DMS79 treated with DMSO at 0.1 percent for 48 hours (cell line): ENCODE data around the gene HP1BP3.

Experiments
- DNase-seq: peaks from one replicate; lab custom pipeline; 2025; lab: John Stamatoyannopoulos, UW

Gene HP1BP3

DNA sequence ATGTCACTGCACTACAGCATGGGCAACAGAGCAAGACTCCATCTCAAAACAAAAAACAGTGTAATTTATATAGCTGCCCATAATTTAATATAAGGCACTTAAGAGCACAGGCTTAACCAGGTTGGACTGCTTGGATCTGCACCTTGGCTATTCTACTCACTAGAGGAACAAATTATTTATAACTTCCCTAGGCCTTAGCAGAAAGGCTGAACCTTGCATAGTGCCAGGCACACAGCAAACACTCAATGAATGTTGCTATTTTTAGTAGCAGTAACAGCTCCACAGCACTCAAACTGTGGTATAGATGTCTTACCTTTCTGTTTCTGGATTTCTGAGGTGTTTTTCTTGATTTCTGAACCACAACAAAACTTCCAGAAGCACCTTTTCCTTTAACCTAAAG, 19.8 kb downstream of the HP1BP3 start:
- DNase-seq, result no peak

DNA sequence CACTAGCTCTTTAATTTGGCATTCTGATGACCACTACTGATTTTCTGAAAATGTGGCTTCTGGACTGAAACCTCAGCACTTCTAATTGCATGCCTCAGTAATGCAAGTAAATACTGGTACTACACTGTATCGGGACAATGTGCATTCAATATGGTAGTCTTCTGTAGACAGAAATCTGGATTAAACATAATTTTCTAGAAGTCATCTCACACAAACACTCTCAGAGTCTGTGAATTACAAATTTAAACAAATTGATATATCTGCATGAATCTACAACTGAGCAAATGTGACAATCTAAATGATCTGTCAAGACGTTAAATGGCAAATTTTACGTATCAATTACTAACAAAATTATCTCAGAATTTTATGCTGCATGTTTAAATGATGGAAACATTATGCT, 23.7 kb downstream of the HP1BP3 start:
- DNase-seq, result no peak

- no peak for DNase-seq
Observed at GRCh38 chr1:20760322-20760721, 26.8 kb downstream of the HP1BP3 start.

DNA sequence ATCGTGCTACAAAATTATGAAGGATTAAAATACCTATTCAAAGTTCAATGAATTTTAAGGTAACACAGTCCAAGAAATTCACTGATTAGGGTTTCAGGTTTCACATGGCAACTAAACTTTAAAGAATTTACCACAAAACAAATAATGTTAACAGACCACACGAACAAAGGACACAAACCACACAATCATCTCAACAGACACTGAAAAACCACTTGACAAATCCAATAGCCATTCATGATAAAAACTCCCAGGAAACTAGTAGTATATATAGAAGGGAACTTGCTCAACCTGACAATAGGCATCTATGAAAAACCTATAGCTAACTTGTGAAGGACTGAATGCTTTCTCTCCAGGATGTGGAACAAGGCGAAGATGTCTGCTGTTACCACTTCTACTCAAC, 33.5 kb downstream of the HP1BP3 start:
- DNase-seq, result peak; percentile 9

- no peak for DNase-seq
Observed at GRCh38 chr1:20751462-20751990, 35.6 kb downstream of the HP1BP3 start.

DNA sequence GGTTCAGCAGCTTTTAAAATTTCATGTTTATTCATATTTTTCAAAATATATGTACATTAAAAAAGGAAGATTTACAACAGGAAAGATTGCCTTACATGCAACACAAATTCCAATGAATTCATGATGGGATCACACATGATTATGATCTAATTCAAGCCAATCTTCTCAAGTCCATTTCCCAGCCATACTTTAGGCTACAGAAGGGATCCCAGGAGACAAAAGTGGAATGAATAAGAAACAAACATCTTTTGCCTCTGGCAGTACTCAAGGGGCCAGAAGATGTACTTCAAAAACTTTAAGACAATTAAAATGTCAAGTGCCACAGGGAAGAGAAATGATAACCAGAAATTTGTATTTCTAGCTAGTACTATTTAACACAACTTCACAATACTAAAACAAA, 44.4 kb downstream of the HP1BP3 start:
- no peak for DNase-seq

GRCh38 chr1:20740781-20741180, 46.3 kb downstream of the HP1BP3 start:
- no peak for DNase-seq

- DNase-seq, result no peak
Observed at GRCh38 chr1:20739225-20739624, 47.9 kb downstream of the HP1BP3 start.

- no peak for DNase-seq
Observed at GRCh38 chr1:20735581-20736111, 51.5 kb downstream of the HP1BP3 start.

DNA sequence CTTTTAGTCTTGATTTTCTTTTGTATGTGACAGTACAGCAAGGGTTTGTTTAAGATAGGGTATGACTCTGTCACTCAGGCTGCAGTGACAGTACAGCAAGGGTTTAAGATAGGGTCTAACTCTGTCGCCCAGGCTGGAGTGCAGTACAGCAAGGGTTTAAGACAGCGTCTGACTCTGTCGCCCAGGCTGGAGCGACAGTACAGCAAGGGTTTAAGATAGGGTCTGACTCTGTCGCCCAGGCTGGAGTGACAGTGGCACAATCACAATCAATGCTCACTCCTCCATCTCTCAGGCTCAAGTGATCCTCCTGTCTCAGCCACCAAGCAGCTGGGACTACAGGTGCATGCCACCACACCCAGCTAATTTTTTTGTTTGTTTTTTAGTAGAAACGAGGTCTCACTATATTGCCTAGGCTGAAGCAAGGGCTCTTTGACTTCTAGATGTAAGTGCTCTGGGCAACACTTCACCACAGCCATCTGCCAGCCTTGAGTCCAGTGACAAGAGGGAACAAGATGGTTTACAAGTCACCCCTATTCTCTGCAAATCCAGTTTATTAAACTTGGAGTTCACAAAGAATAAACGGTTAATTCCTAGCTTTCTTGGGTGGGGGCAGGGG, 53.6 kb downstream of the HP1BP3 start:
- peak; percentile 41 for DNase-seq

DNA sequence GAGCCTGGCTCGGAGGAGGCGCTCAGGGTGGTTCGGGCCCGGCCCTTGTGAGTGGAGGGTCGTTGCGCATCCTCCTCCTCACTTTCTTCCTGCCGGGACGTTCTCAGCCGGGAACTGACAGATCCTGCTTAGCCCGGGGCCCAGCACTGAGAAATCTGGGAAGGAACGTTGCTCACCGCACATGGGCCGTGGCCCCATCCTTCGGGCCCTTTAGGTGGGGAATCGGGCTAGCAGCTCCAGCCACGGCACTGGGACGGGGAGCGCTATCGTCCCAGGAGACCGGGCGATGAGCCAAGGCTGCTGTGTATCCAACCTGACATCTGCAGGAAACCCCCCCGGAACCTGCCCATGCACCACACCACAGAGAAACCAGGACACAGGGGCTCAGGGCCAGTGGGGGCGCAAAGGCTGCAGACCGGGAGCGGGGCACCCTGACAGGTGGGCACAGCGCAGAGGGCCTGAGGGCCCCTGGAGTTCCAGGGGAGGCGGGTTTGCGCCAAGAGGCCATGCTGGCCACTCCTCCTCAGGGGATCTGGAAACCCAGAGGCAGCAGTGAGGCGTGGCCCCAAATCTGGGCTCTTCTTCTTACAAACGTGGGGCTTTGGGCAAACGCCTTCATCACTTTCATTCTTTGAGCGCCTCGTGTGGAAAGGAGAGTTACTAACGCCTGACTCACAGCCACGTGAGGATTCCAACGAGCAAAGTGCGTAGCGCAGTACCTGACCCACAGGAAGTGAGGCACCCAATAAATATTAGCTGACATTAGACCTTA, 54.3 kb downstream of the HP1BP3 start, which contains the start of gene SH2D5:
Gene SH2D5 (minus strand): TSS at position 116 of the 772 bp plus-strand sequence. CDS start 4,659 bp downstream, outside the sequence.
- DNase-seq, result peak; percentile 65

DNA sequence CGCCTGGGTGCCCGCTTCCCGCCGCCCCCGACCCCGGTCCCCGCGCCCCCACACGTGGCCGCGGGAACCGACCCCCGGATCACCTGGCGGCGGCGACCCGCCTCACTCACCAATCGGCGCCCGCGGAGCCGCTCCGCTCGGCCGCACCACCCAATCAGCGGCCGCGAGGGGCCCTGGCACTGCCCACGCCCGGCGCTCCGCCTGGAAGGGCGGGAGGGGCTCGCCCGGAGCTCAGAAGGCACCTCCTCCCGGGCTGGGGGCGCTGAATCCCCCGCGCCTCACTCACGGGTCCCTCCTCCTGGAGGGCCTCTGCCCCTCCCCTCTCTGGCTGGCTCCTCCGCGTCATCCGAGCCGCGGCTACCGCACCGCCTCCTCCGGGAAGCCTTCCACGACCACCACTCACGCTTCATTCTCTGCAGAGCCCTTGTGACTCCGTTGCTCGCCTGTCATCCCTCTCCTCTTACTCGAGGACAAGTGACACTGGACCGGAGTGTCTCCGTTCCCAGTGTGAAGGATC, 55.0 kb downstream of the HP1BP3 start:
- peak; percentile 49 for DNase-seq

DNA sequence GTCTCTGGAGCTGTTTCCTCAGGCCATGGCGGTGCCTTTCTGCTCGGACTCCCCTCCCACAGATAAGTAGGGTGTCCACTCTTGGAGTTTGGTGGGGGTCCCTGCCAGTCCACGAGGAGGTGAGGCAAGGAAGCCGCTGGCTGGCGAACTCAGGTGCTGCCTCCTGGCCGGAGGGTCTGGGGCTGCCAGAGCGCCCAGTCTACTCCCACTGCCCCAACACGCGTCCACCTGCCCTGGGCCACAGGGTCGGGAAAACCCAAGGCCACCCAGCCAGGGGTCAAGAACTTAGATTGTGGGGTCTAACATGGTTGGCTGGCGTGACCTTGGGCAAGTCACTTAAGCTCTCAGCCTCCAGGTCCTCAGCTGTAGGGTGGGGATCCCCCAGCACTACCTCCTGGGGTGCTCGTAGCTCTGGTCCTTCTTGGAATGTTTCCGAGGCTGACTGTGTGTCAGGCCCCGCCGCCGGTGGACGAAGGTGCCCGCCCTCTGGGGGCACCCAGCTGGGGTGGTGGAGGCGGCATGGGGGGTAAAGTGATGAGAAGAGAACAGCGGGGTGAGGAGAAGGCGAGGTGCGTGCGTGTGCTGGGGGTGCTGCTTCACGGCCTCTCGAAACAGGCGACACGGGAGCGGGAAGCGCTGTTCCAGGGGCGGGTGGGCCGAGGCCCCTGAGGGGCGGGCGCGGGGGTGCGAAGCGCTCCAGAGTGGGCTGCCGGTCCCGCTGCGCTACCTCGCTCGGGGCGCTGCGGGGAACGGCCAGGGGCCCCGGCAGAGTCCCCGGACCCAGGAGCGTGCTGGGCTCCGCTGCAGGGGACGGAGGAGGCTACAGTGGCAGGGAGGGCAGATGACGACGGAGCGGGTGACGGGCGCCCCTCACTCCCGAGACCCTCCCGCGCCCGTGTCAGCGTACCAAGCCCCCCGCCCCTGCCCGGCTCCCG, 55.8 kb downstream of the HP1BP3 start:
- DNase-seq, result no peak

DNA sequence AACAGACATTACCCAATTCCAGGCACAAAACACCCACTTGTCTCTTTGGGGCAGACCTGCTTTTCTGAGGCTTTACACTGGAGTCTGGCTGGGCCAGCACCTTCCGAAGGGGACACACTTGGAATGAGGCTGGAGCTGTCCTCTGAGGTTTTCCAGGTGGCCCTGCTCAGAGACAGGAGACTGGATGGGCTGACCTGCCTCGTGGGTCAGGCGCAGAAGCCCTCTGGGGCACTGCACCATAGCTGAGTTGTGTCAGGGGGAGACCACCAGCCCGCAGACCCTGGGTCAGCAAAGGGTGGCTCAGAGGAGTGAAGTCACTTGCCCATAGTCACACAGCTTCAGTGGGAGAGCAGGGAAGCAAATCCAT, 56.4 kb downstream of the HP1BP3 start:
- no peak for DNase-seq

- no peak for DNase-seq
Observed at GRCh38 chr1:20729990-20730689, 57.0 kb downstream of the HP1BP3 start.

GRCh38 chr1:20729155-20729931, 57.8 kb downstream of the HP1BP3 start:
- DNase-seq, result no peak

GRCh38 chr1:20728371-20729154, 58.5 kb downstream of the HP1BP3 start:
- no peak for DNase-seq

DNA sequence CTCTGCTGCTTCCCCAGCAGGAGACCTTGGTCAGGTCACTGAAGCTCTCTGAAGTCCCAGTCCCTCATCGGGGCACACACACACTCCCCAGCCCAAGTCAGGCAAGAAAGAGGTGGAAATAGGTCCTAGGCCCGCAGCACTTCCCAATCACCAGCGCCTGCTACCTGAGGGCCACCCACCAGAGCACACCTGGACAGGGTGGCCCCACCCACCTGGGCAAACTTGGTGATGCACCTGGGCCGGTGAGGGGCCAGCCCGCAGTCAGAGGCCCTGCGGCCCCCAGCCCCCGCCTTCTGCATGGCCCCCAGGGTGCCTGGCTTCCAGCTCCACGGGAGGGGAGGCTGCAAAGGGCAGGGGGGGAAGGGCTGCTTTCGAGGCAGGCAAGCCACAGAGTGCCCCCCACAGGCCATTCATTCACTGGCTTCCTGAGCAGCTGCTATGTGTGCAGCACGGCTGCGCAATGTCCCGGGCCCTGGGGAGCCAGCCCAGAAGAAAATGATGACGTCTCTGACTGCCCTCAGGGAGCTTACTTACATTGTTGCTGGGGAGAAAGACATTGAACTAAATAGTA, 59.3 kb downstream of the HP1BP3 start:
- DNase-seq, result no peak
